Liver (tissue), 9 donors: ENCODE results near the gene LOXL4. TPM values are rescaled to one million over a fixed set of nuclear protein-coding genes. Genes with fewer than 3 reads are reported as not detected.

ENCODE experiments used
- DNase-seq: peaks from one replicate; pipeline ENCODE4 v3.0.0-alpha.2; 2017; ENCODE audit warnings: low spot score
- H3K27ac ChIP-seq, 2 donors: one replicate each; pipeline ENCODE4 v1.7.0; 2013; ENCODE audit warnings: inconsistent platforms in 2 of 2, low read length in 2 of 2, control low read depth in 1 of 2, low read depth in 1 of 2, mild to moderate bottlenecking in 1 of 2
- H3K27me3 ChIP-seq, 4 donors: one replicate each; pipeline versions ENCODE4 v1.6.1 to v1.7.0; 2013; ENCODE audit warnings: low read length in 3 of 4, inconsistent platforms in 1 of 4, mild to moderate bottlenecking in 1 of 4, moderate library complexity in 1 of 4; ENCODE audit not compliant: control insufficient read depth in 4 of 4, insufficient read depth in 4 of 4
- H3K36me3 ChIP-seq, 4 donors: one replicate each; pipeline versions ENCODE4 v1.6.1 to v1.7.0; 2013; ENCODE audit warnings: low read length in 3 of 4, mild to moderate bottlenecking in 3 of 4, low read depth in 1 of 4, moderate library complexity in 1 of 4; ENCODE audit not compliant: control insufficient read depth in 4 of 4, insufficient read depth in 3 of 4
- H3K4me1 ChIP-seq, 4 donors: one replicate each; pipeline versions ENCODE4 v1.6.1 to v1.7.0; 2013; ENCODE audit warnings: low read length in 3 of 4, mild to moderate bottlenecking in 3 of 4, moderate library complexity in 1 of 4; ENCODE audit not compliant: control insufficient read depth in 4 of 4, insufficient read depth in 4 of 4
- H3K4me3 ChIP-seq, 3 donors: one replicate each; pipeline versions ENCODE4 v1.6.1 to v1.7.0; 2013; ENCODE audit warnings: low read length in 3 of 3, control low read depth in 1 of 3, low read depth in 1 of 3, mild to moderate bottlenecking in 1 of 3
- H3K9ac ChIP-seq, 2 donors: one replicate each; pipeline ENCODE4 v1.7.0; 2013; ENCODE audit warnings: low read length in 2 of 2, mild to moderate bottlenecking in 2 of 2, moderate library complexity in 2 of 2, control low read depth in 1 of 2, low read depth in 1 of 2
- H3K9me3 ChIP-seq, 4 donors: one replicate each; pipeline versions ENCODE4 v1.6.1 to v1.7.0; 2013; ENCODE audit warnings: low read length in 3 of 4; ENCODE audit not compliant: control insufficient read depth in 4 of 4
- ATF3 ChIP-seq: IDR thresholded peaks from 2 replicates; pipeline ENCODE4 v1.6.1; 2016; ENCODE audit warnings: antibody characterized with exemption
- CTCF ChIP-seq: fragments of 150-350 bp; IDR thresholded peaks from 2 replicates; pipeline ENCODE4 v1.5.1; 2017; ENCODE audit warnings: improper control_type of control experiment, low read depth, low read length; ENCODE audit not compliant: missing input control
- EGR1 ChIP-seq, 2 donors: IDR thresholded peaks; 2 replicates each; pipeline ENCODE4 v1.6.1; 2016 to 2018; ENCODE audit warnings: antibody characterized with exemption in 2 of 2, low read depth in 2 of 2
- FOXA1 ChIP-seq: IDR thresholded peaks from 2 replicates; pipeline ENCODE4 v1.6.1; 2016; ENCODE audit warnings: antibody characterized with exemption
- FOXA2 ChIP-seq: IDR thresholded peaks from 2 replicates; pipeline ENCODE4 v1.6.1; 2016; ENCODE audit warnings: antibody characterized with exemption
- GABPA ChIP-seq, 2 donors: IDR thresholded peaks in 1 of 2; conservative IDR thresholded peaks in 1 of 2; 2 replicates each; pipeline ENCODE4 v1.6.1; 2016; ENCODE audit warnings: antibody characterized with exemption in 2 of 2, mild to moderate bottlenecking in 1 of 2, moderate library complexity in 1 of 2
- HNF4A ChIP-seq, 2 donors: conservative IDR thresholded peaks; 2 replicates each; pipeline ENCODE4 v1.6.1; 2016; ENCODE audit warnings: antibody characterized with exemption in 2 of 2, mild to moderate bottlenecking in 2 of 2
- HNF4G ChIP-seq: IDR thresholded peaks from 2 replicates; pipeline ENCODE4 v1.6.1; 2016; ENCODE audit warnings: antibody characterized with exemption
- JUND ChIP-seq, 2 donors: IDR thresholded peaks; 2 replicates each; pipeline ENCODE4 v1.6.1; 2016; ENCODE audit warnings: antibody characterized with exemption in 2 of 2
- MAX ChIP-seq: IDR thresholded peaks from 2 replicates; pipeline ENCODE4 v1.6.1; 2016; ENCODE audit warnings: antibody characterized with exemption
- NR2F2 ChIP-seq: IDR thresholded peaks from 2 replicates; pipeline ENCODE4 v1.6.1; 2016; ENCODE audit warnings: antibody characterized with exemption
- RAD21 ChIP-seq, 2 donors: IDR thresholded peaks; 2 replicates each; pipeline ENCODE4 v1.6.1; 2016; ENCODE audit warnings: antibody characterized with exemption in 2 of 2, mild to moderate bottlenecking in 2 of 2
- REST ChIP-seq: IDR thresholded peaks from 2 replicates; pipeline ENCODE4 v1.6.1; 2016; ENCODE audit warnings: antibody characterized with exemption, mild to moderate bottlenecking
- RXRA ChIP-seq, 2 donors: IDR thresholded peaks; 2 replicates each; pipeline ENCODE4 v1.6.1; 2017 to 2018; ENCODE audit warnings: antibody characterized with exemption in 2 of 2, mild to moderate bottlenecking in 1 of 2
- SP1 ChIP-seq: IDR thresholded peaks from 2 replicates; pipeline ENCODE4 v1.6.1; 2018; ENCODE audit warnings: antibody characterized with exemption, mild to moderate bottlenecking
- TAF1 ChIP-seq: conservative IDR thresholded peaks from 2 replicates; pipeline ENCODE4 v1.6.1; 2016; ENCODE audit warnings: antibody characterized with exemption, mild to moderate bottlenecking
- YY1 ChIP-seq: IDR thresholded peaks from 2 replicates; pipeline ENCODE4 v1.6.1; 2016; ENCODE audit warnings: antibody characterized with exemption, mild to moderate bottlenecking
- ZBTB33 ChIP-seq: IDR thresholded peaks from 2 replicates; pipeline ENCODE4 v1.6.1; 2016; ENCODE audit warnings: antibody characterized with exemption
- WGBS: extraction: QIAGEN DNeasy Blood & Tissue Kit; methylation state at CpG from one replicate; pipeline ENCODE4 v1.1.7; 2013; 5-methylcytosine and 5-hydroxymethylcytosine counted together
- polyA plus RNA-seq, 2 donors: library from polyadenylated mRNA; stranded (reverse) in 1 of 2; unstranded in 1 of 2; fragments of 200-250 nt in 1 of 2; fragments of >200 nt in 1 of 2; fragmentation: Nextera tagmentation in 1 of 2; extraction: Ambion mirVana in 1 of 2; gene quantifications; one replicate each; pipeline versions ENCODE4 v1.2.1 to v1.2.3, GENCODE V29; 2013 to 2015
- total RNA-seq, 2 donors: library from RNA; depleted of rRNA; stranded (reverse); fragments of >200 nt; gene quantifications; one replicate each; pipeline ENCODE4 v1.2.3, GENCODE V29; 2014
- donor health status: healthy.
- donor health status: healthy.
- donor health status: healthy.
- donor health status: healthy.
- donor health status: healthy.

The LOXL4 gene
- total and polyA plus RNA-seq, 4 donors = 0.38 to 18.5 (median 1.0) TPM

GRCh38 chr10:98202378-98202777 is 65.6 kb downstream of the LOXL4 start:
- H3K27me3 ChIP-seq = no peaks in the 10 kb centered on the region
- H3K9me3 ChIP-seq = no peaks in the 10 kb centered on the region
- WGBS = 97% methylated on average over 8 of the region's 8 CpGs
- no peak overlapping the region for H3K9ac ChIP-seq
- no peak for DNase-seq
- no peak overlapping the region for H3K27ac ChIP-seq
- no peak overlapping the region for H3K4me3 ChIP-seq
- no peaks in the 10 kb centered on the region for H3K4me1 ChIP-seq
- H3K36me3 ChIP-seq = no peaks in the 10 kb centered on the region
- TF ChIP-seq ATF3 (no peak), GABPA (IDR thresholded peaks at IDR 0.05 in 1 of 2, conservative IDR thresholded peaks at IDR 0.05 in 1 of 2) (no peak), FOXA2 (no peak), REST (no peak), EGR1 (IDR thresholded peaks at IDR 0.05; ENCODE audit: low read depth in 2 of 2) (no peak), RAD21 (IDR thresholded peaks at IDR 0.05) (no peak), RXRA (IDR thresholded peaks at IDR 0.05) (no peak), HNF4A (conservative IDR thresholded peaks at IDR 0.05) (no peak), SP1 (no peak), YY1 (no peak), TAF1 (no peak), NR2F2 (no peak), CTCF (no peak), JUND (IDR thresholded peaks at IDR 0.05) (no peak), MAX (no peak), HNF4G (no peak), ZBTB33 (no peak)

- H3K4me3 ChIP-seq = no peak overlapping the region
- H3K36me3 ChIP-seq = no peaks in the 10 kb centered on the region
- no peaks in the 10 kb centered on the region for H3K27me3 ChIP-seq
- no peaks in the 10 kb centered on the region for H3K4me1 ChIP-seq
- no peak overlapping the region for H3K27ac ChIP-seq
- H3K9me3 ChIP-seq = no peaks in the 10 kb centered on the region
- H3K9ac ChIP-seq = no peak overlapping the region
- no peak for DNase-seq
- WGBS = 95% methylated on average over 5 of the region's 5 CpGs
- TF ChIP-seq ZBTB33 = no peak
- no peak for TF ChIP-seq CTCF
- no peak for TF ChIP-seq YY1
- no peak for TF ChIP-seq RXRA (IDR thresholded peaks at IDR 0.05)
- TF ChIP-seq FOXA1 = no peak
- no peak for TF ChIP-seq MAX
- TF ChIP-seq SP1 = no peak
- TF ChIP-seq EGR1 (IDR thresholded peaks at IDR 0.05; ENCODE audit: low read depth in 2 of 2) = no peak
- no peak for TF ChIP-seq RAD21 (IDR thresholded peaks at IDR 0.05)
- TF ChIP-seq ATF3 = no peak
- TF ChIP-seq JUND (IDR thresholded peaks at IDR 0.05) = no peak
- TF ChIP-seq GABPA (IDR thresholded peaks at IDR 0.05 in 1 of 2, conservative IDR thresholded peaks at IDR 0.05 in 1 of 2) = no peak
- no peak for TF ChIP-seq NR2F2
Observed at GRCh38 chr10:98201760-98202159, 66.2 kb downstream of the LOXL4 start.
